ENCODE measurements around the gene UBD.

- TF ChIP-seq EZH2 (IDR thresholded peaks at IDR 0.05; ENCODE audit: borderline replicate concordance, low read depth, low read length) (no peak), TOE1 (IDR thresholded peaks at IDR 0.05; ENCODE audit: borderline replicate concordance) (no peak), TOE1 (CRISPR knock-in tag; IDR thresholded peaks at IDR 0.05; ENCODE audit: borderline replicate concordance, low read depth) (no peak), ZNF224 (CRISPR knock-in tag; IDR thresholded peaks at IDR 0.05) (no peak), CTCF (IDR thresholded peaks at IDR 0.05 in 2 of 3, conservative IDR thresholded peaks at IDR 0.05 in 1 of 3; ENCODE audit: insufficient read depth in 2 of 3, low read depth in 1 of 3, low read length in 3 of 3) (no peak)
These were observed 52.2 kb downstream of the UBD start for GRCh38 chr6:29507319-29507718.
